WTC11 (cell line): ENCODE results near the gene ARHGAP10.

Experiments
- CREB1 ChIP-seq: sonication (generic); formaldehyde crosslinking; IDR thresholded peaks from 2 replicates; pipeline ENCODE4 v1.8.0; 2023; ENCODE audit warnings: mild to moderate bottlenecking, missing genetic modification reagents
- CTCF ChIP-seq: fragments of 200-600 bp; IDR thresholded peaks from 2 replicates; pipeline ENCODE4 v1.8.0; 2022; ENCODE audit warnings: antibody characterized with exemption
- FOXJ3 ChIP-seq: sonication (generic); formaldehyde crosslinking; IDR thresholded peaks from 2 replicates; pipeline ENCODE4 v1.9.0; 2021; ENCODE audit warnings: missing genetic modification reagents, mild to moderate bottlenecking, borderline replicate concordance

- TF ChIP-seq CTCF: no peak
- no peak for TF ChIP-seq CREB1 (CRISPR knock-in tag)
- no peak for TF ChIP-seq FOXJ3
Observed at GRCh38 chr4:148023512-148024181, 291.8 kb downstream of the ARHGAP10 start.
